Osteoblast (primary cell): ENCODE results near the gene FOXO6. TPM values are rescaled to one million over a fixed set of nuclear protein-coding genes. Genes with fewer than 3 reads are reported as not detected.

Source experiments
- DNase-seq: peaks from one replicate; pipeline ENCODE4 v3.0.0; 2011; ENCODE audit warnings: low spot score, mixed read lengths; ENCODE audit not compliant: insufficient read length; ENCODE audit errors: missing footprints
- H2AFZ ChIP-seq: 2 replicates; pipeline ENCODE4 v1.6.0; 2011; ENCODE audit warnings: mild to moderate bottlenecking, low read length
- H3K27ac ChIP-seq: 2 replicates; pipeline ENCODE4 v1.5.1; 2011; ENCODE audit warnings: mild to moderate bottlenecking, low read depth, low read length, moderate library complexity
- H3K27me3 ChIP-seq: 2 replicates; pipeline ENCODE4 v1.6.0; 2012; ENCODE audit warnings: mild to moderate bottlenecking, control low read depth, inconsistent platforms, low read length, moderate library complexity; ENCODE audit not compliant: insufficient read depth
- H3K36me3 ChIP-seq: 2 replicates; pipeline ENCODE4 v1.5.1; 2011; ENCODE audit warnings: mild to moderate bottlenecking, low read length, control low read depth, moderate library complexity; ENCODE audit not compliant: insufficient read depth
- H3K4me1 ChIP-seq: 2 replicates; pipeline ENCODE4 v1.5.1; 2011; ENCODE audit warnings: mild to moderate bottlenecking, low read length, control low read depth, moderate library complexity; ENCODE audit not compliant: insufficient read depth
- H3K4me2 ChIP-seq: 2 replicates; pipeline ENCODE4 v1.6.0; 2011; ENCODE audit warnings: mild to moderate bottlenecking, low read length; ENCODE audit not compliant: insufficient read depth
- H3K4me3 ChIP-seq: fragments of 200-600 bp; sonication (generic); 3 replicates; pipeline ENCODE4 v1.5.1; 2012; ENCODE audit warnings: mild to moderate bottlenecking, low read length, inconsistent platforms; ENCODE audit not compliant: insufficient read depth
- H3K79me2 ChIP-seq: 2 replicates; pipeline ENCODE4 v1.6.0; 2012; ENCODE audit warnings: mild to moderate bottlenecking, low read length, control low read depth, inconsistent platforms; ENCODE audit not compliant: insufficient read depth
- H3K9me3 ChIP-seq: 2 replicates; pipeline ENCODE4 v1.5.1; 2011; ENCODE audit warnings: low read depth, low read length, control low read depth
- H4K20me1 ChIP-seq: 2 replicates; pipeline ENCODE4 v1.6.0; 2012; ENCODE audit warnings: mild to moderate bottlenecking, low read length, control low read depth; ENCODE audit not compliant: insufficient read depth
- total RNA-seq: library from RNA; depleted of rRNA; stranded (reverse); fragments of >200 nt; gene quantifications from 2 replicates; pipeline ENCODE4 v1.2.3, GENCODE V29; 2012
- TF ChIP-seq, protein P1 (sequence below): IDR thresholded peaks from 2 replicates; pipeline ENCODE4 v1.5.1; 2011; ENCODE audit warnings: mild to moderate bottlenecking, low read depth, low read length, moderate library complexity; ENCODE audit errors: extremely low read depth

FOXO6 gene
- total RNA-seq, 1 donor = not detected

- H3K4me1 ChIP-seq = peaks cover 5% of the 10 kb centered on the region
- TF ChIP-seq, protein P1, sequence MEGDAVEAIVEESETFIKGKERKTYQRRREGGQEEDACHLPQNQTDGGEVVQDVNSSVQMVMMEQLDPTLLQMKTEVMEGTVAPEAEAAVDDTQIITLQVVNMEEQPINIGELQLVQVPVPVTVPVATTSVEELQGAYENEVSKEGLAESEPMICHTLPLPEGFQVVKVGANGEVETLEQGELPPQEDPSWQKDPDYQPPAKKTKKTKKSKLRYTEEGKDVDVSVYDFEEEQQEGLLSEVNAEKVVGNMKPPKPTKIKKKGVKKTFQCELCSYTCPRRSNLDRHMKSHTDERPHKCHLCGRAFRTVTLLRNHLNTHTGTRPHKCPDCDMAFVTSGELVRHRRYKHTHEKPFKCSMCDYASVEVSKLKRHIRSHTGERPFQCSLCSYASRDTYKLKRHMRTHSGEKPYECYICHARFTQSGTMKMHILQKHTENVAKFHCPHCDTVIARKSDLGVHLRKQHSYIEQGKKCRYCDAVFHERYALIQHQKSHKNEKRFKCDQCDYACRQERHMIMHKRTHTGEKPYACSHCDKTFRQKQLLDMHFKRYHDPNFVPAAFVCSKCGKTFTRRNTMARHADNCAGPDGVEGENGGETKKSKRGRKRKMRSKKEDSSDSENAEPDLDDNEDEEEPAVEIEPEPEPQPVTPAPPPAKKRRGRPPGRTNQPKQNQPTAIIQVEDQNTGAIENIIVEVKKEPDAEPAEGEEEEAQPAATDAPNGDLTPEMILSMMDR = no peak
- no peaks in the 10 kb centered on the region for H3K9me3 ChIP-seq
- no peaks in the 10 kb centered on the region for H3K27me3 ChIP-seq
- H3K4me3 ChIP-seq = no peak overlapping the region
- DNase-seq = peak; percentile 60
- no peaks in the 10 kb centered on the region for H3K79me2 ChIP-seq
- H3K27ac ChIP-seq = no peak overlapping the region
- H3K36me3 ChIP-seq = no peaks in the 10 kb centered on the region
- no peak overlapping the region for H3K4me2 ChIP-seq
- no peak overlapping the region for H2AFZ ChIP-seq
- no peaks in the 10 kb centered on the region for H4K20me1 ChIP-seq
Measured at GRCh38 chr1:41427122-41427913, 66.1 kb downstream of the FOXO6 start.

DNA sequence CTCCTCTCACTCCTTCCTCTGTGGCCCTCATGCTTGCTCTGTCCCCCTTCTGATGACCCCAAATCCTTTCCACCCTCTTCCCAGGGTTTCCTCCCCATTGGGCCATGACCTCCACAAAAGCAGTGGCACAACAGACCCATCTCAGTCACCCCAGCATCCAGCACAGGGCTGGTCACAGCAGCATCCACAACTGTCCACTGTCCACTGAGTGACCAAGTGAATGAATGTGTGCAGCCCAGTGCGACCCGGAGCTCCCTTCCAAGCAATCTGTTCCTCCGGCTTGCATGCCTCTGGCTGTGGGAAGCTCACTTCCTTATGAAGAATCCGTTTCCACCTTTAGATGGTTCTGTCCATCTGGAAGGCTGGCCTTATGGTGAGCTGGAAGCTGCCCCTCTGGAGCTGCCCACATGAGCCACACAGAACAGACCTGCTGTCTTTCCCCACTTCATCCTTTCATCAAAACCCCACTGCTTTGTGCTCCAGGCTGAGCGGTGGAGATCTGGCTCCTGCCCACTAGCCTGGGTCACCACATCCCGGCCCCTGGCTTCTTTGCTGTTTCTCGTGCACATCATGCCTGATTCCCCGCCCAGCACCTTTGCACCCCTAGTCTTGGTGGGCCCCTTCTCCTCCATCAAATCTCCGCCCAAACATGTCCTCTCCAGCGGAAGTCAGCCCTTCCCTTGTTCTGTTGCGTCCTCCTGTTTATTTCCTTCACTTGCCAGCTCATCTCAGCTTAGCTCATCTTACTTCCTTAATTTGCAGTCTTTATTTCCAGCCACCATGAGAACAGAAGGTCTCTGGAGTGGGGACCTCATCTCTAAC, 66.9 kb downstream of the FOXO6 start:
- DNase-seq = no peak
- no peaks in the 10 kb centered on the region for H4K20me1 ChIP-seq
- no peak overlapping the region for H2AFZ ChIP-seq
- H3K4me2 ChIP-seq = no peak overlapping the region
- H3K27ac ChIP-seq = no peak overlapping the region
- TF ChIP-seq, protein P1 = no peak
- no peak overlapping the region for H3K4me3 ChIP-seq
- H3K27me3 ChIP-seq = no peaks in the 10 kb centered on the region
- H3K36me3 ChIP-seq = no peaks in the 10 kb centered on the region
- no peaks in the 10 kb centered on the region for H3K79me2 ChIP-seq
- H3K9me3 ChIP-seq = no peaks in the 10 kb centered on the region
- peaks cover 13% of the 10 kb centered on the region for H3K4me1 ChIP-seq

DNA sequence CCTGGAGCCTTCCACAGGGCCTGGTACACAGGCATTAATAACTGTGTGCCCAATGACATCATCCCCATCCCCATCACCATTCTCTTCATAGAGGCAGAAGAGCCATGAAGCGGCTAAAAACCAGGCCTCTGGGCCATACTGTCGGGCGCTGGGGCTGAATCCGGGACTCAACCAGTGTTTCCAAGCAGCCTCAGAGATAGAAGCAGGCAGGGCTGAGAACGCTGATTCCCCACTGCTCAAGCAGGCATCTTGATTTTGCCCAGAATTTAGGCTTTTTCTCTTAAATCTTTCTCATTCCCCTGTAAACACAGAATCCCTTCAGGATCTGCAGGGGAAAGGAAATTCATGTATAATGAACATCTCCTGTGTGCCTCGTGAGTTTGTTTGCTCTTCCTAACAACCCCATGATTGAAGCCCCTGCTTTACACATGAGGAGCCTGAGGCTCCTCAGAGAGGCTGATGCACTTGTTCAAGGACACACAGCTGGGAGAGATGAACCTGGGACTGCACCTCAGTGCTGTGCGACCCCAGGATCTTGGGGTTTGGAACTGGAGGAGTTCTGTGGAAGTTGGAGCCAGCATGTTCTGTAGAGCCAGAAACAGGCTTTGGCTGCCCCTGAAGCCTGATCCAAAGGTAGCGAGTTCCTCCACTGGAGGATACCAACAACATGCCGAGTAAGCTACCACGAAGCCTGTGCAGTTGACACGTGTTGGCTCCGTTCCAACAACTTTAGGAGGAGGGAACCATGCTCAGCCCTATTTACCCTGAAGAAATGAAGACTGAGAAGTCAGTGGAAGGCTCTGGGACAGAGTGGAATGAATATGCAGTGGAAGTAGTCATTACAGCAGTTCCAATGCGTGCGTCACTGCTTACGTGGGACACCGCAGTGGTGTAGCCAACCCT, 67.8 kb downstream of the FOXO6 start:
- Histone ChIP-seq H3K27ac (no peak overlapping the region), H3K79me2 (no peaks in the 10 kb centered on the region)

More for the DNA sequence above, 67.8 kb downstream of the FOXO6 start:
- DNase-seq = peak; percentile 76
- Histone ChIP-seq H3K27me3 (no peaks in the 10 kb centered on the region), H3K4me2 (no peak overlapping the region), H3K36me3 (no peaks in the 10 kb centered on the region), H3K4me1 (peaks cover 19% of the 10 kb centered on the region), H3K4me3 (no peak overlapping the region), H2AFZ (no peak overlapping the region), H4K20me1 (no peaks in the 10 kb centered on the region), H3K9me3 (no peaks in the 10 kb centered on the region)
- TF ChIP-seq, protein P1 = no peak
